Hematopoietic multipotent progenitor cell treated with erythropoietin and hydrocortisone succinate and interleukin-3 and kit ligand, for 4 days (in vitro differentiated cells): ENCODE results near the gene RERE.

Experiments
- DNase-seq: peaks from one replicate; pipeline ENCODE4 v3.0.0-alpha.2; 2015

The RERE gene

DNA sequence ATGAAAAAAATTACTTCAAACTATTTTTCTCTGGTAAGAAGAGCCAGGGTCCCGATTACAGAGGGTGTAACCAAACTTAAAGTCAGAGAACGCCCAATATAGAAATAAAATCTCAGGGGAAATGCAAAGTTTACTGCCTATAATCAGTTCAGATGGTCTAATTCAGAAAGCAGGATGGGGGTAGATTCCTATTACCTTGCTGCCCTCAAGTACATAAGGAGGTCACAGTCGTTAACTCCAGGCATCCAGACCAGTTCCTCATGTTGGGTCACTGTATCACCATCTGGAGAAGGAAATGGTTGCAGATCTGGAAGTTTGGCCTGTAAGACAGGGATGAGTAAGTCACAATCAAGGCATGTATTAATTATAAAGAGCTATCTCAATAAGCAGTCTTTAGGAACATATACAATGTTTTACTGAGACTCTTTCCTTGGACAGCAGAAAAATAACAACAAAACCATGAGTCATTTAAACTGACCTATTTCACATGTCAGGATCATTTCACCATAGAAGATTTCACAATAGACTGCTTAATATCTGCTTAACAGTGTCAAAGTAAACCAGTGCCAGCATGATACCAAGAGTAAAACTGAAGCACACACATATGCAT is 320.1 kb downstream of the RERE start:
- peak; percentile 63 for DNase-seq

DNA sequence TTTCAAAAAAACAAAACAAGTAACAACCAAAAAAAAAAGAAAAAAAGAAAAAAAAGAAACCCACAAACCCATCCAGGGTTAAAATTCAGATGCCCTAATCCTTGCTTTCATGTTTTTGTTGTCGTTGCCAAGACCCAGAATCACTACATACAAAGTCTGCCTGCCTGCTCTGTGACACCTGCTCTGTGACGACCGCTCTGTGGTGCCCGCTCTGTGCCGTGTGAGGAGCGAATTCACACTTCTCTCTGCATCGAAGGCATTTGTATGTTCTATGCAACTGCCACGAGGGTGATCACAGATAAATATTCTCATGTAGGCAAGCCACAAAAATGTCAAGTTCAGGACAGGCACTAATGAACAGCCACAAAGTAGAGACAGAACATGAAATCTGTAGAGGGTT is 321.0 kb downstream of the RERE start:
- DNase-seq, result no peak

DNA sequence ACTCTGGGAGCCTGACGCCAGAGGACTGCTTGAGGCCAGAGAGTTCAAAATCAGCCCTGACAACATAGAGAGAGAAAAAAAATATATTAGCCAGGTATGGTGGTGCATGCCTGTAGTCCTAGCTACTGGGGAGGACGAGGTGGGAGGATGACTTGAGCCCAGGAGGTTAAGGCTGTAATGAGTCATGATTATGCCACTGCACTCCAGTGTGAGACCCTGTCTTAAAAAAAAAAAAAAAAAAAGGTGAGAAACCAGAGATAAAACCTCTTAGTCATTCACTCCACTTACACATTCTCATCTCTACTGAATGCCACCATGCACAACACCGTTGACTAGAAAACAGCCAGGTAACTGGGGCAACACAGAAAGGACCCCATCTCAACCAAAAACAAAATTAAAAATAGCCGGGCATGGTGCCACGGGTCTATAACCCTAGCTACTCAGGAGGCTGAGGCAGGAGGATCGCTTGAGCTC is 321.5 kb downstream of the RERE start:
- DNase-seq, result no peak

GRCh38 chr1:8494681-8495080 is 322.8 kb downstream of the RERE start:
- DNase-seq, result no peak

DNA sequence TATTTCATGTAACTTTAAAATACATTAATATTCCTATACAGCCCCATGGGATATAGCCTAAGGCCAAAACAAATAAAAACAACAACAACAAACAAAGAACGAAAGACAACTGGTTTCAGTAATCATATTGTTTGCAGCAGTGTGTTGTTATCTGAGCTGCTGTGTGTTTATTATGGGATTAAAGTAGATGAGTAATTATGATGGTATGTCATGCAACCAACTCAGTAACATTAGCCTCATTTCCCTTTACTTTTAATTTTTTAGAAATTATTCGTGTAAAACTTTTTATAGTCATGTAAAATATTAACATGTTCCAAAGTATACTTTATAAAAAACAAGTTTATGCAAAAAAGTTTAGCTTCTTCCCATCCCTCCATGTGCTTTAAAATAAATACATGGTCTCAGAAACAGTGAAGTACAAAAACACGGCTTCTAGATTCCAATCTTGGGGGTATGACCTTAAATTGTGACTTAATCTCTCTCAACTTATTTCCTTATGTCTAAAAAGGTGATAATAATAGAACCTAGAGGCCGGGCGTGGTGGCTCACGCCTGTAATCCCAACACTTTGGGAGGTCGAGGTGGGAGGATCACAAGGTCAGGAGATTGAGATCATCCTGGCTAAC is 323.4 kb downstream of the RERE start:
- no peak for DNase-seq

GRCh38 chr1:8487249-8487648 is 330.2 kb downstream of the RERE start:
- no peak for DNase-seq

- no peak for DNase-seq
Observed at GRCh38 chr1:8486047-8486446, 331.4 kb downstream of the RERE start.

DNA sequence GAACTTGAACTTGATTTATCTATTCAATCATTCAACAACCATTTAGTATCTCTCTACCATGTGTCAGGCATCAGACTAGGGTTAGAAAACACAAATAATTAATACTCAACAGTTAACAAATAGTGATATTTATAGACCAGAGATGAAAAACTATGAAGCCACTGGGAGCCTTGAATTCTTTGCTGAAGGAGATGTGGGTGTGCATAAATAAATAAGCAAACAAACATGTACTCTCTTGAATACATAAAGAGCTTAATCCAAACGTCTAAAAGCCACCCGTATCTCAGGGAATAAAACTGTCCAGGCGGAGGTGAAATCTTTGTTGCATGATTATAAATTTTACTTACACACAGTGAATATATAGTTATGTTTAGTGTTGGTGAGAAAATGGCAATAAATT is 333.9 kb downstream of the RERE start:
- DNase-seq, result no peak

- DNase-seq, result no peak
Observed at GRCh38 chr1:8482979-8483381, 334.5 kb downstream of the RERE start.

- no peak for DNase-seq
Observed at GRCh38 chr1:8481650-8482380, 335.6 kb downstream of the RERE start.

DNA sequence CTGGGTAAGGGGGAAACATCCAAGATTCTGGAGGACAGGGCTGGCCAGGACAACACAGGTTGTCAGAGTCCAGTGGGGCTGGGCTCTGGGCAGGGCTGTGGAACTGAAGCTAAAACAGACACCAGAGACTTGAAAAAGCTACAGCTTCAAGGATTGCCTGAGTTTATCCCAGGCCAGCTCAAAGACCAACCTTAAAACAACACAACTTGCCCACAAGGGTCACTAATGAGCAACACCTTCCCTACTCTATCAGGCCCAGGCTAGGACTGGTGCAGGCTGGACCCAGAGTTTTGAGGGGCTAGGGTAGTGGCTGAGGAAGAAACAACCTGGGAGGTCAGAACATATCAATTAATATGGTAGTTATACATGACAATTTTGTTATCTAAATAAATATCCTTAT is 338.9 kb downstream of the RERE start:
- DNase-seq, result no peak

DNA sequence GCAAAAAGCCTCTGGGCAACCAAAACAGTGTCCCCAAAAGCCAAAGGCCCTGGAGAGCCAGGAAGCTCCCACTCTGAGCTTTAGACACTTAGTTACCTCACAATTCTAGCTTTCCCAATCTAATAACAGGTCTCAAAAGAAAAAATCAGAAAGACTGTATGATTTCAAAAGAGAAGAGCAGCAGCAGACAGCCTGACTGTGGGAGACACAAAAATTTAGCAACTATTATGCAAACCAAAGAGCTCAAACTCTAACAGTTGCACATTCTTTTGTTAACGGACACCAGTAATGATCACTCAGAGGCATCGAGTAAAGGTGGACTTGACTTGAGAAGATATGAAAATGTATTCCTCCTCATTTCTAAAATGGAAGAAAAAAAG is 339.5 kb downstream of the RERE start:
- DNase-seq, result no peak

DNA sequence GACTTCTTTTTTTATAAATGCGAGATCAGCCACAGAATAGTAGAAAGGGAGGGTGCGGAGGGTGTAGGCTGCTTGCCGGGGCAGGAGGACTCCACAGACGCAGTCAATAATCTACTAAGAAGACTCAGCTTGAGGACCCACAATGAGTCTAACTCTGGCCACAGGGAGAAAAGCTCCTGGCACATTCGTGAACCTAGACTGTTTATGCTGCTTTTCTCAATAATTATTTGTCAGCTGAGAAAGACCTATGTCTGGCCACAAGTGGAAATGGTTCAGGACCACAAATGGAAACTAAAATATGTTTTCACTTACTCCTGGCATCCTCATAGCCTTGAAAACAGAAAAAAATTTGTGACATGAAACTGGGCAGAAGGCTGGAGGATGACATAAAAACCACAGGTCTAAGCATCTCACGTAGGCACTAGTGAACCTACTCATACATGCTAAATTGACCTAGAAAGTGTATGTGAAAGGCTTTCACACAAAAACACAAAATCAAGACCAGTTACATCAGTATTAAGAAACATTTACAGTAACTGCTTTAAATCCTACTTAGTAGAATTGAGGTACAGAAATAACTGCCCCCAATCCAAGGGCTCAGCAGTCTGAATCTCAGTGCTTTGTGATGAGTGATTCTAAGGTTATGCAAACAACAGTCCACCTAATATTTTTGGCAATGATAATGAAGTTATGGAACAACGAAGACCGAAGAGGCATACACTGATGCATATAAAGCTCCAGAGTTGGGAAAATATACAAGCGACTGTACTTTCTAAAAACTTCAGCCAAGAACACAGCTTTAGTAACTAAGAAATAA is 340.1 kb downstream of the RERE start:
- no peak for DNase-seq

DNA sequence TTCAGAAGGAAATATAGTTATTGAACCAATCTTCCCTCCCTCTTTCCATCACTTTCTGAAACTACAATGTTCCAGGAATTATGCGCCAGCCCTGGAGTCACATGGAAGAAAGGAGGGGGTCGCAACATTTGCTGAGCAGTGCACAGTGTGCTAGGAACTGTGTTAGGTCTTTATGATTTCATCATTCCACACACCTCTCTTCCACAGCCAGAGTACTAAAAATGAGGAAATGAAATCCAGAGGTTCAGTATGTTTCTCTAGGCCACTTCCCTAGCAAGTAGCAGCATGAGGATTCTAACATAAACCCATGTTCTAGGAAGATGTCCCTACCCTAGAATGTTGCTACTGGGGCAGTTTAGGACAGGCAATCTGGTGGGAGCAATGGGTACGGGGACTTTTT is 341.4 kb downstream of the RERE start:
- no peak for DNase-seq

GRCh38 chr1:8474369-8474768 is 343.1 kb downstream of the RERE start:
- no peak for DNase-seq

GRCh38 chr1:8473891-8474300 is 343.5 kb downstream of the RERE start:
- no peak for DNase-seq

GRCh38 chr1:8473121-8473875 is 344.1 kb downstream of the RERE start:
- DNase-seq, result no peak

DNA sequence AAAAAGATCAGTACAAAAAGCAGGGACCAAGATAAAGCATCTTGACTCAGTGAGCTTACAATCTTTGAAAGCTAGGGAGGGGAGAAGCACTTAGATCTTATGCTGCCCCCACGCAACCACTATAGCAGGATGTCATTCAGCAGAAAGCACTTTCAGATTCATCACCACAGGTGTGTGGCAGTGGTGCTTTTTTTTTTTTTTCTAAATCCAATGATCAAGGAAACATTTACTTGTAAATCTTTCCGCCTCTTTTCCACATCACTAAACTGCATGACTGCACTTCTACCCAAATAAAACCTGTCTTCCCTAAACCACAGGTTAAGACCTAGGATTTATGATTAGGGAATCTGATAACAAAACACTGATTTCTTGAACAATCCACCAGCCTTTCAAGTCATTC is 344.8 kb downstream of the RERE start:
- no peak for DNase-seq

DNA sequence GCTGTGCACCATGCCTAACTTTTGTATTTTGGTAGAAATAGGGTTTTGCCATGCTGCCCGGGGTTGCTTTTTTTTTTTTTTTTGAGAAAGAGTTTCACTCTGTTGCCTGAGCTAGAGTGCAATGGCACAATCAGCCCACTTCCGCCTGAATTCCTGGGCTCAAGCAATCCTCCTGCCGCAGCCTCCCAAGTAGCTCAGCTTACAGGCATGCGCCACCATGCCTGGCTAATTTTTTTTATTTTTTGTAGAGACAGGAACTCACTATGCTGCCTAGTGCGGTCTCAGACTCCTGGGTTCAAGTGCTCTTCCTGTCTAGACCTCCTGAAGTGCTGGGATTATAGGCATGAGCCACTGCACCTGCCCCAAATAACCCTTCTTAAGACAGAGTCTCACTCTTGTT is 346.0 kb downstream of the RERE start:
- DNase-seq, result no peak

- DNase-seq, result no peak
Observed at GRCh38 chr1:8468751-8469150, 348.7 kb downstream of the RERE start.

GRCh38 chr1:8467308-8467707 is 350.1 kb downstream of the RERE start:
- no peak for DNase-seq

- DNase-seq, result no peak
Observed at GRCh38 chr1:8465692-8466091, 351.7 kb downstream of the RERE start.

- DNase-seq, result peak; percentile 77
Observed at GRCh38 chr1:8465013-8465412, 352.4 kb downstream of the RERE start.
